WI38 (cell line): ENCODE measurements around the gene RET.

Experiments used
- H3K4me3 ChIP-seq: 2 replicates; pipeline ENCODE4 v1.5.1; 2011; ENCODE audit warnings: low read depth, mild to moderate bottlenecking, control low read depth, low read length
- TF ChIP-seq, protein P1 (sequence below): IDR thresholded peaks from 2 replicates; pipeline ENCODE4 v1.5.1; 2012; ENCODE audit warnings: low read depth, mild to moderate bottlenecking, control low read depth, low read length

The RET gene

GRCh38 chr10:43125881-43126731, 49.2 kb downstream of the RET start:
- TF ChIP-seq, protein P1, sequence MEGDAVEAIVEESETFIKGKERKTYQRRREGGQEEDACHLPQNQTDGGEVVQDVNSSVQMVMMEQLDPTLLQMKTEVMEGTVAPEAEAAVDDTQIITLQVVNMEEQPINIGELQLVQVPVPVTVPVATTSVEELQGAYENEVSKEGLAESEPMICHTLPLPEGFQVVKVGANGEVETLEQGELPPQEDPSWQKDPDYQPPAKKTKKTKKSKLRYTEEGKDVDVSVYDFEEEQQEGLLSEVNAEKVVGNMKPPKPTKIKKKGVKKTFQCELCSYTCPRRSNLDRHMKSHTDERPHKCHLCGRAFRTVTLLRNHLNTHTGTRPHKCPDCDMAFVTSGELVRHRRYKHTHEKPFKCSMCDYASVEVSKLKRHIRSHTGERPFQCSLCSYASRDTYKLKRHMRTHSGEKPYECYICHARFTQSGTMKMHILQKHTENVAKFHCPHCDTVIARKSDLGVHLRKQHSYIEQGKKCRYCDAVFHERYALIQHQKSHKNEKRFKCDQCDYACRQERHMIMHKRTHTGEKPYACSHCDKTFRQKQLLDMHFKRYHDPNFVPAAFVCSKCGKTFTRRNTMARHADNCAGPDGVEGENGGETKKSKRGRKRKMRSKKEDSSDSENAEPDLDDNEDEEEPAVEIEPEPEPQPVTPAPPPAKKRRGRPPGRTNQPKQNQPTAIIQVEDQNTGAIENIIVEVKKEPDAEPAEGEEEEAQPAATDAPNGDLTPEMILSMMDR, result no peak
- H3K4me3 ChIP-seq, result no peak overlapping the region

DNA sequence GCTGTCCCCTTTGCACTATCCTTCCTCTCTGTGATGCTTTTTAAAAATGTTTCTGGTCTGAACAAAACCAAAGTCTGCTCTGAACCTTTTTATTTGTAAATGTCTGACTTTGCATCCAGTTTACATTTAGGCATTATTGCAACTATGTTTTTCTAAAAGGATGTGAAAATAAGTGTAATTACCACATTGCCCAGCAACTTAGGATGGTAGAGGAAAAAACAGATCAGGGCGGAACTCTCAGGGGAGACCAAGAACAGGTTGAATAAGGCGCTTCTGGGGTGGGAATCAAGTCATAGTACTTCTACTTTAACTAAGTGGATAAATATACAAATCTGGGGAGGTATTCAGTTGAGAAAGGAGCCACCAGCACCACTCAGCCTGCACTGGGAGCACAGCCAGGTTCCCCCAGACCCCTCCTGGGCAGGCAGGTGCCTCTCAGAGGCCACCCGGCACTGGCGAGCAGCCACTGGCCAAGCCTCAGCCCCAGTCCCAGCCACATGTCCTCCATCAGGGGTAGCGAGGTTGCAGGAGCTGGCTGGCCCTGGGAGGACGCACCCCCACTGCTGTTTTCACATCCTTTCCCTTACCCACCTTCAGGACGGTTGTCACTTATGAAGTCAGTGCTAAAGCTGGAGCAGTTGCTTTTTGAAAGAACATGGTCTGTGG, 50.0 kb downstream of the RET start:
- H3K4me3 ChIP-seq, result no peak overlapping the region

DNA sequence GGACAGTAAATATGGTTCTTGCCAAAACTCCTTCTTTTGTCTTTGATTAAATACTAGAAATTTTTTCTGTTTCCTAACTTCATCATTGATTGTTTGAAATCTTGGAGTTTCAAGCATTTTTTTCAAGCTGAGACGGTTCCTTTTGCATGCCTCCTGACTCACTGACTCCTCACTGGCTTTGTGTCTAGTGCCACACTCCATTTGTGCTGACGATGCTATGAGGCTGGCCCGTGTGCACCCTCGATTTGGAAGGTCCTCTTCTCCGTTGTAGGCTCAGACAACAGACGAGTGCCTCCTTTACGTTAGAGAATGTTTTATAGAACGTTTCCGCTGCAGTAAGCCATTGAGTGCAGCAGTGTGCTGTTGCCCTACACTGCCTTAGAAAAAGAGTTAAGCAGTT, 50.6 kb downstream of the RET start:
- H3K4me3 ChIP-seq, result no peak overlapping the region
- TF ChIP-seq, protein P1, result no peak

More for the DNA sequence above, 50.0 kb downstream of the RET start:
- TF ChIP-seq, protein P1, result no peak

DNA sequence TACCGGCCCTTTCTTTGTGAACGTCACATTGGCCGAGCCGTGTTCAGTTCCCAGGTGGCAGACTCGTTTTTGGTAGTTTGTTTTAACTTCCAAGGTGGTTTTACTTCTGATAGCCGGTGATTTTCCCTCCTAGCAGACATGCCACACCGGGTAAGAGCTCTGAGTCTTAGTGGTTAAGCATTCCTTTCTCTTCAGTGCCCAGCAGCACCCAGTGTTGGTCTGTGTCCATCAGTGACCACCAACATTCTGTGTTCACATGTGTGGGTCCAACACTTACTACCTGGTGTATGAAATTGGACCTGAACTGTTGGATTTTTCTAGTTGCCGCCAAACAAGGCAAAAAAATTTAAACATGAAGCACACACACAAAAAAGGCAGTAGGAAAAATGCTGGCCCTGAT, 51.5 kb downstream of the RET start:
- H3K4me3 ChIP-seq, result no peak overlapping the region
- TF ChIP-seq, protein P1, result no peak

DNA sequence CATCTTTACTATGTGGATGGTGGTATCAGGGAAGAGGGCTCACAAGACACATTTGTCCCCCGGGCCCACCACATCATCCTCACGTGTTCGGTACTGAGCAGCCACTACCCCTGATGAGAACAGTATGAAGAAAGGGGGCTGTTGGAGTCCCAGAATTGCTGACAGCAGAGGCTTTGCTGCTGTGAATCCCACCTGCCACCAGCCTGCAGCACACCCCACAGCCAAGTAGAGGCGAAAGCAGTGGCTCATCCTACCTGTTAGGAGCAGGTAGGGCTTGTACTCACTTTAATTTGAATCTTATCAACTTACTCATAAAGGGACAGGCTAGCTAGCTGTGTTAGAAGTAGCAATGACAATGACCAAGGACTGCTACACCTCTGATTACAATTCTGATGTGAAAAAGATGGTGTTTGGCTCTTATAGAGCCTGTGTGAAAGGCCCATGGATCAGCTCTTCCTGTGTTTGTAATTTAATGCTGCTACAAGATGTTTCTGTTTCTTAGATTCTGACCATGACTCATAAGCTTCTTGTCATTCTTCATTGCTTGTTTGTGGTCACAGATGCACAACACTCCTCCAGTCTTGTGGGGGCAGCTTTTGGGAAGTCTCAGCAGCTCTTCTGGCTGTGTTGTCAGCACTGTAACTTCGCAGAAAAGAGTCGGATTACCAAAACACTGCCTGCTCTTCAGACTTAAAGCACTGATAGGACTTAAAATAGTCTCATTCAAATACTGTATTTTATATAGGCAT, 52.3 kb downstream of the RET start:
- TF ChIP-seq, protein P1, result no peak
- H3K4me3 ChIP-seq, result no peak overlapping the region

DNA sequence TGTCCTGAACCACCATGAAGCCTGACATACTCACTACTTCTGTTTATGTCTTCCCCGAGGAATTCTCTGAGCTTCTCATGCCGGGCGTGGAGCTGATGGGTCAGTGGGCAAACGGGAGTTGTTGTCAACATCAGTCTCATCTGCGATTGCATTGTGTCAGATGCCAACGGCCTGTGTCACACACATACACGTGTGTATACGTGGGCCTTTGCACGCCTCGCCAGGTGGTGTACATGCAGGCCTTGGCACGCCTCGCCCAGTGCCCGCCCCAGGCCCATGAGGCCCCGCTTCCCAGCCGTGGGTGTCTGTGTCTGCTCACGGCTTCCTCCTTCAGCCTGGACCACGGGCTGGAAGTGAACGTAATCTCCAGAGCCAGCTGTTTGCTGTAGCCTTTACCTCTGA, 53.9 kb downstream of the RET start:
- no peak overlapping the region for H3K4me3 ChIP-seq
- TF ChIP-seq, protein P1, result no peak
